ENCODE data around the gene SLC25A41.

The SLC25A41 gene

GRCh38 chr19:6458695-6459261 is 25.2 kb upstream of the SLC25A41 start:
- Histone ChIP-seq H3K79me2 (ENCODE audit: insufficient read depth, low read length) (no peaks in the 10 kb centered on the region), H3K4me3 (ENCODE audit: insufficient read depth, low read length, poor library complexity, severe bottlenecking) (peak overlapping the region; percentile 54), H4K20me1 (ENCODE audit: low read depth, low read length) (no peaks in the 10 kb centered on the region), H3K36me3 (ENCODE audit: low read length) (peaks cover 6% of the 10 kb centered on the region; the same call in 1 of the 2 replicates), H3K9me3 (ENCODE audit: insufficient read depth, low read length) (no peaks in the 10 kb centered on the region), H3K9me2 (replicated peaks; ENCODE audit: insufficient read depth, low read length) (no peaks in the 10 kb centered on the region), H3F3A (ENCODE audit: insufficient read depth) (no peaks in the 10 kb centered on the region), H3K4me2 (ENCODE audit: low read depth, low read length, poor library complexity, severe bottlenecking) (peak overlapping the region; percentile 74), H3K27ac (ENCODE audit: low read depth, low read length) (peak overlapping the region; percentile 11), H2AFZ (ENCODE audit: low read depth, low read length, severe bottlenecking) (peak overlapping the region; percentile 85), H3K27me3 (ENCODE audit: low read length) (no peaks in the 10 kb centered on the region), H3K9ac (ENCODE audit: low read length) (peak overlapping the region; percentile 68)
- TF ChIP-seq CTCF (IDR thresholded peaks at IDR 0.05; ENCODE audit: insufficient read depth, low read length, poor library complexity, severe bottlenecking) (no peak), EZH2phosphoT487 (conservative IDR thresholded peaks at IDR 0.05; ENCODE audit: low read length) (no peak)

- no peaks in the 10 kb centered on the region for H3K79me2 ChIP-seq (ENCODE audit: insufficient read depth, low read length)
- H2AFZ ChIP-seq (ENCODE audit: low read depth, low read length, severe bottlenecking): peak overlapping the region; percentile 42
- H3K4me3 ChIP-seq (ENCODE audit: insufficient read depth, low read length, poor library complexity, severe bottlenecking): peak overlapping the region; percentile 54
- TF ChIP-seq EZH2phosphoT487 (conservative IDR thresholded peaks at IDR 0.05; ENCODE audit: low read length): no peak
- no peak for TF ChIP-seq CTCF (IDR thresholded peaks at IDR 0.05; ENCODE audit: insufficient read depth, low read length, poor library complexity, severe bottlenecking)
- H3K27me3 ChIP-seq (ENCODE audit: low read length): no peaks in the 10 kb centered on the region
- peak overlapping the region; percentile 11 for H3K27ac ChIP-seq (ENCODE audit: low read depth, low read length)
- peak overlapping the region; percentile 74 for H3K4me2 ChIP-seq (ENCODE audit: low read depth, low read length, poor library complexity, severe bottlenecking)
- H4K20me1 ChIP-seq (ENCODE audit: low read depth, low read length): no peaks in the 10 kb centered on the region
- no peaks in the 10 kb centered on the region for H3K9me3 ChIP-seq (ENCODE audit: insufficient read depth, low read length)
- no peaks in the 10 kb centered on the region for H3F3A ChIP-seq (ENCODE audit: insufficient read depth)
- H3K36me3 ChIP-seq (ENCODE audit: low read length): peaks cover 6% of the 10 kb centered on the region; the same call in 1 of the 2 replicates
- peak overlapping the region; percentile 68 for H3K9ac ChIP-seq (ENCODE audit: low read length)
- no peaks in the 10 kb centered on the region for H3K9me2 ChIP-seq (replicated peaks; ENCODE audit: insufficient read depth, low read length)
Measured at GRCh38 chr19:6457958-6458694, 24.6 kb upstream of the SLC25A41 start.

GRCh38 chr19:6455924-6456323 is 22.4 kb upstream of the SLC25A41 start:
- H3F3A ChIP-seq (ENCODE audit: insufficient read depth): no peaks in the 10 kb centered on the region
- no peak overlapping the region for H2AFZ ChIP-seq (ENCODE audit: low read depth, low read length, severe bottlenecking)
- H3K27ac ChIP-seq (ENCODE audit: low read depth, low read length): no peak overlapping the region
- no peaks in the 10 kb centered on the region for H3K9me3 ChIP-seq (ENCODE audit: insufficient read depth, low read length)
- peaks cover 6% of the 10 kb centered on the region; the same call in 1 of the 2 replicates for H3K36me3 ChIP-seq (ENCODE audit: low read length)
- TF ChIP-seq CTCF (IDR thresholded peaks at IDR 0.05; ENCODE audit: insufficient read depth, low read length, poor library complexity, severe bottlenecking) (no peak), EZH2phosphoT487 (conservative IDR thresholded peaks at IDR 0.05; ENCODE audit: low read length) (no peak)
- H3K4me2 ChIP-seq (ENCODE audit: low read depth, low read length, poor library complexity, severe bottlenecking): no peak overlapping the region
- H3K9me2 ChIP-seq (replicated peaks; ENCODE audit: insufficient read depth, low read length): no peaks in the 10 kb centered on the region
- H3K4me3 ChIP-seq (ENCODE audit: insufficient read depth, low read length, poor library complexity, severe bottlenecking): no peak overlapping the region
- H3K79me2 ChIP-seq (ENCODE audit: insufficient read depth, low read length): no peaks in the 10 kb centered on the region
- no peaks in the 10 kb centered on the region for H4K20me1 ChIP-seq (ENCODE audit: low read depth, low read length)
- no peaks in the 10 kb centered on the region for H3K27me3 ChIP-seq (ENCODE audit: low read length)
- H3K9ac ChIP-seq (ENCODE audit: low read length): no peak overlapping the region

Measured in SU-DHL-6 (cell line).